Endodermal cell (in vitro differentiated cells): ENCODE results near the gene EIF3J. TPM values are rescaled to one million over a fixed set of nuclear protein-coding genes. Genes with fewer than 3 reads are reported as not detected.
A peak's percentile ranks its signal among the peaks of the same experiment; 100 is the strongest.

Source experiments
- DNase-seq: peaks from one replicate; pipeline ENCODE4 v3.0.0-alpha.2; 2017
- H3K27ac ChIP-seq: 2 replicates; pipeline ENCODE4 v1.5.1; 2013; ENCODE audit warnings: mild to moderate bottlenecking, low read depth, low read length, moderate library complexity
- H3K27me3 ChIP-seq: 2 replicates; pipeline ENCODE4 v1.6.1; 2013; ENCODE audit warnings: mild to moderate bottlenecking, low read length, moderate library complexity; ENCODE audit not compliant: insufficient read depth, control insufficient read depth, poor library complexity, severe bottlenecking
- H3K36me3 ChIP-seq: 2 replicates; pipeline ENCODE4 v1.7.0; 2013; ENCODE audit warnings: mild to moderate bottlenecking, low read length, moderate library complexity; ENCODE audit not compliant: control insufficient read depth, insufficient read depth
- H3K4me1 ChIP-seq: one replicate; pipeline ENCODE4 v1.7.0; 2013; ENCODE audit warnings: low read length; ENCODE audit not compliant: control insufficient read depth, insufficient read depth
- H3K4me3 ChIP-seq: 2 replicates; pipeline ENCODE4 v1.5.1; 2013; ENCODE audit warnings: mild to moderate bottlenecking, low read length, moderate library complexity
- H3K9ac ChIP-seq: 2 replicates; pipeline ENCODE4 v1.6.1; 2013; ENCODE audit warnings: mild to moderate bottlenecking, low read length, moderate library complexity; ENCODE audit not compliant: poor library complexity, severe bottlenecking; ENCODE audit errors: extremely low read depth
- H3K9me3 ChIP-seq: 2 replicates; pipeline ENCODE4 v1.6.1; 2013; ENCODE audit warnings: mild to moderate bottlenecking, low read length, moderate library complexity; ENCODE audit not compliant: control insufficient read depth
- H3K27ac Mint-ChIP-seq: 2 replicates; pipeline ENCODE4 v1.8.0; 2020; ENCODE audit warnings: mixed read lengths
- H3K27me3 Mint-ChIP-seq: 2 replicates; pipeline ENCODE4 v1.8.0; 2021; ENCODE audit warnings: mild to moderate bottlenecking, mixed read lengths; ENCODE audit not compliant: insufficient read depth
- H3K36me3 Mint-ChIP-seq: 2 replicates; pipeline ENCODE4 v1.8.0; 2020; ENCODE audit warnings: low read depth, mixed read lengths
- H3K4me1 Mint-ChIP-seq: 2 replicates; pipeline ENCODE4 v1.8.0; 2020; ENCODE audit warnings: mixed read lengths
- H3K4me3 Mint-ChIP-seq: 2 replicates; pipeline ENCODE4 v1.8.0; 2020; ENCODE audit warnings: mild to moderate bottlenecking, moderate library complexity, mixed read lengths
- H3K9me3 Mint-ChIP-seq: 2 replicates; pipeline ENCODE4 v1.8.0; 2020; ENCODE audit warnings: mild to moderate bottlenecking, mixed read lengths
- CTCF ChIP-seq: fragments of 200-600 bp; sonication (generic); conservative IDR thresholded peaks from 2 replicates; pipeline ENCODE4 v1.5.0; 2021; ENCODE audit warnings: antibody characterized with exemption, mild to moderate bottlenecking
- WGBS, 2 experiments: methylation state at CpG; one replicate each; pipeline versions ENCODE4 v1.1.5 to v1.1.7; 2013; ENCODE audit warnings: missing lambda C conversion rate in 2 of 2, mixed read lengths in 1 of 2; ENCODE audit not compliant: insufficient coverage in 1 of 2, insufficient read length in 1 of 2; 5-methylcytosine and 5-hydroxymethylcytosine counted together
- total RNA-seq, 2 donors: library from RNA; stranded (reverse); fragmentation: NEBNext Ultra II Directional in 1 of 2; extraction: Animal tissue kit (Norgen Biotek cat#: 25700) in 1 of 2; gene quantifications; 2 replicates in 1 of 2; 3 replicates in 1 of 2; pipeline ENCODE4 v1.2.1, GENCODE V29; 2021

The EIF3J gene
- total RNA-seq, 2 donors from 2014 or later, result 71.4 to 76.5 TPM

- no peaks in the 10 kb centered on the region for H3K27me3 ChIP-seq
- TF ChIP-seq CTCF, result no peak
- Mint-ChIP-seq H3K36me3 (peaks cover 48% of the 10 kb centered on the region), H3K9me3 (no peaks in the 10 kb centered on the region), H3K27ac (no peak overlapping the region), H3K4me1 (peaks cover 17% of the 10 kb centered on the region), H3K4me3 (no peak overlapping the region), H3K27me3 (no peaks in the 10 kb centered on the region)
- no peak for DNase-seq
- H3K4me3 ChIP-seq, result no peak overlapping the region
- no peaks in the 10 kb centered on the region for H3K9me3 ChIP-seq
- peaks cover 8% of the 10 kb centered on the region for H3K4me1 ChIP-seq
- peaks cover 51% of the 10 kb centered on the region for H3K36me3 ChIP-seq
- H3K9ac ChIP-seq, result no peak overlapping the region
- no peak overlapping the region for H3K27ac ChIP-seq
- WGBS, 2 experiments, result 100% methylated on average over 1 of the region's 1 CpG; no CpG with 5 or more reads in 1 of the 2 experiments
These were observed 59.6 kb downstream of the EIF3J start for GRCh38 chr15:44596511-44597010.

- no peak for DNase-seq
- H3K4me1 Mint-ChIP-seq, result peaks cover 17% of the 10 kb centered on the region
- no peak for TF ChIP-seq CTCF
- Histone ChIP-seq H3K4me3 (no peak overlapping the region), H3K27ac (no peak overlapping the region), H3K27me3 (no peaks in the 10 kb centered on the region), H3K4me1 (peaks cover 8% of the 10 kb centered on the region), H3K9ac (no peak overlapping the region), H3K9me3 (no peaks in the 10 kb centered on the region), H3K36me3 (peaks cover 44% of the 10 kb centered on the region)
- no peak overlapping the region for H3K4me3 Mint-ChIP-seq
- WGBS, 2 experiments, result 91% methylated on average over 1 of the region's 1 CpG; no CpG with 5 or more reads in 1 of the 2 experiments
- H3K36me3 Mint-ChIP-seq, result peaks cover 56% of the 10 kb centered on the region
- H3K27me3 Mint-ChIP-seq, result no peaks in the 10 kb centered on the region
- peak overlapping the region; percentile 75 for H3K27ac Mint-ChIP-seq
- no peaks in the 10 kb centered on the region for H3K9me3 Mint-ChIP-seq
These were observed 61.1 kb downstream of the EIF3J start for GRCh38 chr15:44598066-44598465.

DNA sequence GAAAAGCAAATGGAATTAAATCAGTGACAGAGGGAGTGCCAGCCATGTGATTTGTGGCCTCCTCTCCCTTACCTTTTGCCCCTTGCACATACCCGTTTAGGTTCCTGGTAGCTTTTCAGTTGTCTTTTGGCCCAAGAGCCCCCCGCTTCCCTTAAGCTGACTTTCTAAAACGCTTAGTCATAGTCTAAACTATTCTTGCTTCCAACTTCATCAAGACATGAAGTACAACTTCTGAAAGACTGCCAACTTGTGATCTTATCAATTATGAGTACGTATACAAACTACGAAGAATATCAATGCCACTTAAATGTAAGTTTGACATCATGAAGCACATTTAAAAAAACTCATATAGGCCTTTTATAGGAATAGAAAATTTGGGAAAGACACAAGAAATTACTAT, 61.9 kb downstream of the EIF3J start:
- Mint-ChIP-seq H3K27ac (peak overlapping the region; percentile 75), H3K36me3 (peaks cover 56% of the 10 kb centered on the region), H3K9me3 (no peaks in the 10 kb centered on the region), H3K27me3 (no peaks in the 10 kb centered on the region), H3K4me1 (peaks cover 17% of the 10 kb centered on the region), H3K4me3 (no peak overlapping the region)
- Histone ChIP-seq H3K36me3 (peaks cover 46% of the 10 kb centered on the region), H3K27me3 (no peaks in the 10 kb centered on the region), H3K9me3 (no peaks in the 10 kb centered on the region), H3K4me1 (peaks cover 8% of the 10 kb centered on the region), H3K4me3 (no peak overlapping the region), H3K9ac (no peak overlapping the region), H3K27ac (no peak overlapping the region)
- TF ChIP-seq CTCF, result no peak
- WGBS, 2 experiments, result 94% methylated on average over 3 to 5 of the region's 5 CpGs
- no peak for DNase-seq
